Keratinocyte (primary cell): ENCODE data around the gene RNPS1.
"Not testable (repeated sequence)": the region's sequence is repeated elsewhere in the genome, so short reads cannot be mapped to it uniquely, and the experiment has no call there.

Experiments
- EZH2 ChIP-seq: IDR thresholded peaks from one replicate; pipeline ENCODE4 v1.6.1; 2012; ENCODE audit warnings: inconsistent platforms, mild to moderate bottlenecking, low read length, moderate library complexity
- TF ChIP-seq, protein P1 (sequence below), 3 experiments: IDR thresholded peaks in 1 of 3; conservative IDR thresholded peaks in 1 of 3; optimal IDR thresholded peaks in 1 of 3; 2 replicates in 2 of 3; 3 replicates in 1 of 3; pipeline versions ENCODE3 to v1.5.1; 2011; ENCODE audit warnings: low read length in 3 of 3, mild to moderate bottlenecking in 3 of 3, moderate library complexity in 2 of 3, control low read depth in 1 of 3, inconsistent platforms in 1 of 3; ENCODE audit not compliant: insufficient read depth in 2 of 3; ENCODE audit errors: extremely low read depth in 1 of 3

GRCh38 chr16:2266887-2267286 lies 1.0 kb downstream of the RNPS1 start:
- TF ChIP-seq, protein P1, sequence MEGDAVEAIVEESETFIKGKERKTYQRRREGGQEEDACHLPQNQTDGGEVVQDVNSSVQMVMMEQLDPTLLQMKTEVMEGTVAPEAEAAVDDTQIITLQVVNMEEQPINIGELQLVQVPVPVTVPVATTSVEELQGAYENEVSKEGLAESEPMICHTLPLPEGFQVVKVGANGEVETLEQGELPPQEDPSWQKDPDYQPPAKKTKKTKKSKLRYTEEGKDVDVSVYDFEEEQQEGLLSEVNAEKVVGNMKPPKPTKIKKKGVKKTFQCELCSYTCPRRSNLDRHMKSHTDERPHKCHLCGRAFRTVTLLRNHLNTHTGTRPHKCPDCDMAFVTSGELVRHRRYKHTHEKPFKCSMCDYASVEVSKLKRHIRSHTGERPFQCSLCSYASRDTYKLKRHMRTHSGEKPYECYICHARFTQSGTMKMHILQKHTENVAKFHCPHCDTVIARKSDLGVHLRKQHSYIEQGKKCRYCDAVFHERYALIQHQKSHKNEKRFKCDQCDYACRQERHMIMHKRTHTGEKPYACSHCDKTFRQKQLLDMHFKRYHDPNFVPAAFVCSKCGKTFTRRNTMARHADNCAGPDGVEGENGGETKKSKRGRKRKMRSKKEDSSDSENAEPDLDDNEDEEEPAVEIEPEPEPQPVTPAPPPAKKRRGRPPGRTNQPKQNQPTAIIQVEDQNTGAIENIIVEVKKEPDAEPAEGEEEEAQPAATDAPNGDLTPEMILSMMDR (optimal IDR thresholded peaks at IDR 0.05 in 1 of 3, IDR thresholded peaks at IDR 0.05 in 1 of 3, conservative IDR thresholded peaks at IDR 0.05 in 1 of 3; ENCODE audit: extremely low read depth in 1 of 3, insufficient read depth in 2 of 3, low read length in 3 of 3), result not testable (repeated sequence)
- not testable (repeated sequence) for TF ChIP-seq EZH2
